H1 (cell line): ENCODE data around the gene AHNAK2. TPM values are rescaled to one million over a fixed set of nuclear protein-coding genes. Genes with fewer than 3 reads are reported as not detected.
A peak's percentile ranks its signal among the peaks of the same experiment; 100 is the strongest.

Source experiments
- CTCF ChIA-PET: fragments of 300-600 bp; sonication (Branson Sonifier 250); formaldehyde crosslinking; loops from one replicate; lab custom pipeline; 2021; ENCODE audit not compliant: partially characterized antibody; lab: Charles Lee
- POLR2A ChIA-PET: fragments of 300-600 bp; sonication (Branson Sonifier 250); formaldehyde crosslinking; loops from one replicate; lab custom pipeline; 2021; ENCODE audit warnings: inconsistent platforms; ENCODE audit not compliant: partially characterized antibody; lab: Charles Lee
- DNase-seq, 2 experiments: peaks; one replicate each; pipeline versions ENCODE4 v3.0.0 to v3.0.0-alpha.2; 2010 to 2022; ENCODE audit warnings: low spot score in 2 of 2, low read depth in 1 of 2, mixed read lengths in 1 of 2
- FAIRE-seq: peaks from 2 replicates; lab custom pipeline; 2011; peaks lifted over from hg19 to GRCh38; lab: Jason Lieb, UNC
- H2AFZ ChIP-seq: 2 replicates; pipeline ENCODE4 v1.8.1; 2012; ENCODE audit warnings: low read length, inconsistent platforms
- H2AK5ac ChIP-seq: 2 replicates; pipeline ENCODE4 v1.6.1; 2013; ENCODE audit warnings: low read depth, low read length
- H2BK120ac ChIP-seq: replicated peaks from 2 replicates; pipeline ENCODE3; 2013; ENCODE audit warnings: low read depth, low read length, inconsistent platforms
- H2BK12ac ChIP-seq: 2 replicates; pipeline ENCODE4 v1.6.1; 2013; ENCODE audit warnings: low read depth, low read length
- H2BK15ac ChIP-seq: 2 replicates; pipeline ENCODE4 v1.6.1; 2013; ENCODE audit warnings: low read length
- H2BK20ac ChIP-seq: 2 replicates; pipeline ENCODE4 v1.6.1; 2013; ENCODE audit warnings: low read length
- H2BK5ac ChIP-seq: 2 replicates; pipeline ENCODE4 v1.6.1; 2013; ENCODE audit warnings: low read depth, low read length
- H3K14ac ChIP-seq: 2 replicates; pipeline ENCODE4 v1.6.1; 2013; ENCODE audit warnings: inconsistent platforms; ENCODE audit not compliant: insufficient read length
- H3K18ac ChIP-seq: 2 replicates; pipeline ENCODE4 v1.6.1; 2013; ENCODE audit warnings: low read length; ENCODE audit errors: extremely low read depth
- H3K23ac ChIP-seq: 2 replicates; pipeline ENCODE4 v1.6.1; 2013; ENCODE audit warnings: inconsistent platforms; ENCODE audit not compliant: insufficient read length
- H3K23me2 ChIP-seq: 2 replicates; pipeline ENCODE4 v1.6.1; 2013; ENCODE audit warnings: low read depth, low read length
- H3K27ac ChIP-seq: 2 replicates; pipeline ENCODE4 v1.6.1; 2011; ENCODE audit warnings: low read depth, low read length, inconsistent platforms
- H3K27me3 ChIP-seq, 4 experiments: replicated peaks in 1 of 4; 1 replicate in 1 of 4; 2 replicates in 3 of 4; pipeline versions ENCODE4 v1.6.1 to v1.8.1; 2011 to 2013; ENCODE audit warnings: low read length in 3 of 4, mild to moderate bottlenecking in 3 of 4, inconsistent platforms in 2 of 4, mixed read lengths in 2 of 4, moderate library complexity in 1 of 4; ENCODE audit not compliant: control insufficient read depth in 3 of 4, insufficient read depth in 3 of 4; ENCODE audit errors: extremely low read depth in 1 of 4
- H3K36me3 ChIP-seq, 4 experiments: 2 replicates each; pipeline versions ENCODE4 v1.6.1 to v1.8.1; 2011 to 2013; ENCODE audit warnings: mild to moderate bottlenecking in 4 of 4, low read length in 3 of 4, moderate library complexity in 2 of 4, control low read depth in 1 of 4, inconsistent platforms in 1 of 4; ENCODE audit not compliant: insufficient read depth in 4 of 4, control insufficient read depth in 2 of 4
- H3K4ac ChIP-seq: replicated peaks from 2 replicates; pipeline ENCODE3; 2013; ENCODE audit warnings: low read length, low read depth, mixed read lengths, inconsistent platforms; ENCODE audit not compliant: insufficient read length
- H3K4me1 ChIP-seq, 4 experiments: replicated peaks in 1 of 4; 1 replicate in 1 of 4; 2 replicates in 3 of 4; pipeline versions ENCODE4 v1.6.1 to v1.8.1; 2011 to 2013; ENCODE audit warnings: low read length in 3 of 4, inconsistent platforms in 2 of 4, mixed read lengths in 1 of 4; ENCODE audit not compliant: insufficient read depth in 4 of 4, control insufficient read depth in 3 of 4
- H3K4me2 ChIP-seq, 2 experiments: 2 replicates each; pipeline versions ENCODE4 v1.6.1 to v1.8.1; 2011 to 2013; ENCODE audit warnings: low read depth in 2 of 2, low read length in 2 of 2, control low read depth in 1 of 2, inconsistent platforms in 1 of 2, mild to moderate bottlenecking in 1 of 2; ENCODE audit not compliant: insufficient read depth in 1 of 2
- H3K4me3 ChIP-seq, 4 experiments: fragments of 200-600, 300-600 bp in 1 of 4; sonication (generic), shearing (Covaris generic), sonication (Bioruptor Twin) in 1 of 4; 2 replicates each; pipeline versions ENCODE4 v1.5.1 to v1.8.1; 2011 to 2016; ENCODE audit warnings: low read length in 4 of 4, low read depth in 3 of 4, control low read depth in 2 of 4, inconsistent platforms in 2 of 4, mild to moderate bottlenecking in 2 of 4, mixed read lengths in 1 of 4, moderate library complexity in 1 of 4; ENCODE audit not compliant: insufficient read depth in 2 of 4; ENCODE audit errors: extremely low read depth in 1 of 4
- H3K56ac ChIP-seq: replicated peaks from 2 replicates; pipeline ENCODE3; 2013; ENCODE audit warnings: low read depth, mild to moderate bottlenecking, mixed read lengths, low read length, inconsistent platforms; ENCODE audit not compliant: insufficient read length
- H3K79me1 ChIP-seq: 2 replicates; pipeline ENCODE4 v1.6.1; 2013; ENCODE audit warnings: low read depth, low read length, control low read depth
- H3K79me2 ChIP-seq, 2 experiments: 2 replicates each; pipeline versions ENCODE4 v1.6.1 to v1.8.1; 2012 to 2013; ENCODE audit warnings: low read length in 2 of 2, mild to moderate bottlenecking in 2 of 2, inconsistent platforms in 1 of 2; ENCODE audit not compliant: insufficient read depth in 2 of 2, control insufficient read depth in 1 of 2
- H3K9ac ChIP-seq, 4 experiments: replicated peaks in 1 of 4; 1 replicate in 1 of 4; 2 replicates in 3 of 4; pipeline versions ENCODE4 v1.6.1 to v1.8.1; 2011 to 2013; ENCODE audit warnings: low read depth in 3 of 4, low read length in 3 of 4, control low read depth in 2 of 4, mild to moderate bottlenecking in 2 of 4, moderate library complexity in 2 of 4, inconsistent platforms in 1 of 4; ENCODE audit errors: extremely low read depth in 1 of 4
- H3K9me3 ChIP-seq, 2 experiments: 2 replicates each; pipeline versions ENCODE4 v1.6.1 to v1.8.1; 2012 to 2013; ENCODE audit warnings: mild to moderate bottlenecking in 2 of 2, moderate library complexity in 2 of 2, control low read depth in 1 of 2, inconsistent platforms in 1 of 2, low read depth in 1 of 2, low read length in 1 of 2, mixed read lengths in 1 of 2; ENCODE audit not compliant: insufficient read depth in 2 of 2
- H4K20me1 ChIP-seq, 2 experiments: replicated peaks in 1 of 2; 2 replicates each; pipeline versions ENCODE3 to v1.8.1; 2011 to 2013; ENCODE audit warnings: inconsistent platforms in 2 of 2, low read length in 2 of 2, mild to moderate bottlenecking in 1 of 2; ENCODE audit not compliant: insufficient read depth in 2 of 2, control insufficient read depth in 1 of 2
- H4K5ac ChIP-seq: 2 replicates; pipeline ENCODE4 v1.6.1; 2013; ENCODE audit warnings: low read length, low read depth, mixed read lengths, inconsistent platforms; ENCODE audit not compliant: insufficient read length
- H4K8ac ChIP-seq: 2 replicates; pipeline ENCODE4 v1.8.0; 2013; ENCODE audit warnings: mild to moderate bottlenecking, moderate library complexity, low read length, inconsistent platforms; ENCODE audit not compliant: insufficient read depth; ENCODE audit errors: extremely low read depth
- H4K91ac ChIP-seq: replicated peaks from 2 replicates; pipeline ENCODE3; 2013; ENCODE audit warnings: low read length, mixed read lengths, inconsistent platforms; ENCODE audit not compliant: insufficient read length
- ASH2L ChIP-seq: fragments of 200-600, 300-600 bp; sonication (generic); IDR thresholded peaks from one replicate; pipeline ENCODE4 v1.7.1; 2017; ENCODE audit warnings: low read length
- BRCA1 ChIP-seq: IDR thresholded peaks from 2 replicates; pipeline ENCODE4 v1.6.1; 2012; ENCODE audit warnings: low read depth, low read length, improper control_type of control experiment
- CEBPB ChIP-seq: IDR thresholded peaks from 2 replicates; pipeline ENCODE4 v1.6.1; 2012; ENCODE audit warnings: low read depth, low read length
- CHD1 ChIP-seq: IDR thresholded peaks from 2 replicates; pipeline ENCODE4 v1.6.1; 2012; ENCODE audit warnings: low read depth, low read length, improper control_type of control experiment
- CREB1 ChIP-seq: IDR thresholded peaks from 2 replicates; pipeline ENCODE4 v1.6.1; 2012; ENCODE audit warnings: inconsistent platforms
- FOSL1 ChIP-seq: IDR thresholded peaks from 2 replicates; pipeline ENCODE4 v1.6.1; 2011; ENCODE audit warnings: mild to moderate bottlenecking, low read depth, low read length, moderate library complexity; ENCODE audit not compliant: insufficient read depth
- JUND ChIP-seq: IDR thresholded peaks from 2 replicates; pipeline ENCODE4 v1.6.1; 2011; ENCODE audit warnings: mild to moderate bottlenecking, improper control_type of control experiment, low read length
- KDM5A ChIP-seq: fragments of 200-600 bp; IDR thresholded peaks from 2 replicates; pipeline ENCODE4 v1.7.1; 2012; ENCODE audit warnings: mild to moderate bottlenecking, low read length, inconsistent platforms, mixed read lengths
- MAFK ChIP-seq: IDR thresholded peaks from 2 replicates; pipeline ENCODE4 v1.6.1; 2012; ENCODE audit warnings: low read depth, mild to moderate bottlenecking, improper control_type of control experiment, low read length
- MAX ChIP-seq: IDR thresholded peaks from 2 replicates; pipeline ENCODE4 v1.6.1; 2012; ENCODE audit warnings: inconsistent platforms
- POU5F1 ChIP-seq: IDR thresholded peaks from 2 replicates; pipeline ENCODE4 v1.6.1; 2011; ENCODE audit warnings: low read depth, mild to moderate bottlenecking, low read length, moderate library complexity
- SAP30 ChIP-seq: fragments of 300-600 bp; sonication (generic); IDR thresholded peaks from 2 replicates; pipeline ENCODE4 v1.7.1; 2012; ENCODE audit warnings: low read length, moderate library complexity, mild to moderate bottlenecking, inconsistent platforms; ENCODE audit not compliant: insufficient read depth, insufficient replicate concordance
- SP4 ChIP-seq: IDR thresholded peaks from 2 replicates; pipeline ENCODE4 v1.6.1; 2012; ENCODE audit warnings: low read length, inconsistent platforms
- USF2 ChIP-seq: IDR thresholded peaks from 2 replicates; pipeline ENCODE4 v1.6.1; 2011; ENCODE audit warnings: low read length, improper control_type of control experiment
- WGBS, 2 experiments: shearing (Covaris generic) in 1 of 2; methylation state at CpG; one replicate each; pipeline versions ENCODE4 v1.1.6 to v1.1.7; 2013 to 2015; ENCODE audit warnings: low lambda C conversion rate in 2 of 2, mixed read lengths in 2 of 2, inconsistent platforms in 1 of 2, low coverage in 1 of 2, missing lambda C conversion rate in 1 of 2; ENCODE audit not compliant: insufficient replicate concordance in 2 of 2, insufficient coverage in 1 of 2, insufficient read length in 1 of 2; ENCODE audit errors: extremely low coverage in 1 of 2, missing lambda C conversion rate in 1 of 2; 5-methylcytosine and 5-hydroxymethylcytosine counted together
- polyA plus RNA-seq, 7 experiments: library from polyadenylated mRNA; depleted of rRNA in 3 of 7; stranded (reverse) in 5 of 7; unstranded in 2 of 7; fragments of >200 nt in 5 of 7; fragments of 200-250 nt in 2 of 7; gene quantifications; 1 replicate in 5 of 7; 2 replicates in 1 of 7; 4 replicates in 1 of 7; pipeline versions ENCODE4 v1.2.1 to v1.2.3, GENCODE V29; 2011 to 2013; ENCODE audit warnings: missing spikeins in 2 of 7, mixed read lengths in 2 of 7
- total RNA-seq: library from RNA; stranded (reverse); fragmentation: NEBNext Ultra II Directional; extraction: Animal tissue kit (Norgen Biotek cat#: 25700); gene quantifications from 2 replicates; pipeline ENCODE4 v1.2.1, GENCODE V29; 2021

Gene AHNAK2
- total and polyA plus RNA-seq, 2 of the 8 experiments (the other 6 are each of a cell fraction or from before 2014, with no cell fraction given) = 0.95 to 2.0 TPM

GRCh38 chr14:104927432-104927816, 50.8 kb downstream of the AHNAK2 start:
- no peak for DNase-seq
- 92% methylated on average over 9 of the region's 10 CpGs; no CpG with 5 or more reads in 1 of the 2 experiments for WGBS, 2 experiments
- H3K27me3 ChIP-seq = peaks cover 14 to 30% (median 24%) of the 10 kb centered on the region in 4 experiments
- TF ChIP-seq USF2 = no peak
- no peak for TF ChIP-seq MAFK
- TF ChIP-seq KDM5A = no peak
- TF ChIP-seq SP4 = no peak
- no peak for TF ChIP-seq JUND
- TF ChIP-seq SAP30 = no peak
- TF ChIP-seq ASH2L = no peak
- no peak for TF ChIP-seq MAX
- no peak for TF ChIP-seq CREB1
- TF ChIP-seq FOSL1 = no peak
- TF ChIP-seq POU5F1 = no peak
- TF ChIP-seq CHD1 = no peak
- no peak for TF ChIP-seq BRCA1
- no peak for TF ChIP-seq CEBPB

More at GRCh38 chr14:104927432-104927816, 50.8 kb downstream of the AHNAK2 start:
- Histone ChIP-seq H3K23ac (no peak overlapping the region), H3K27ac (no peak overlapping the region), H3K4me1 (peaks cover 0 to 12% (median 4%) of the 10 kb centered on the region in 4 experiments; a peak in 5 of 7 replicates), H3K4me3 (no peak overlapping the region), H2AFZ (no peak overlapping the region), H2BK15ac (no peak overlapping the region), H3K4me2 (no peak overlapping the region), H3K23me2 (peaks cover 2% of the 10 kb centered on the region; the same call in 1 of the 2 replicates), H3K79me1 (no peaks in the 10 kb centered on the region), H3K56ac (no peak overlapping the region), H2AK5ac (no peak overlapping the region), H3K79me2 (no peaks in the 10 kb centered on the region), H4K91ac (no peak overlapping the region), H3K9me3 (no peaks in the 10 kb centered on the region; a peak in 1 of 4 replicates), H4K5ac (no peak overlapping the region), H4K8ac (peak overlapping the region; percentile 43), H3K36me3 (peaks cover 0 to 4% (median 0%) of the 10 kb centered on the region in 4 experiments; a peak in 1 of 8 replicates), H2BK5ac (no peak overlapping the region), H3K18ac (no peak overlapping the region), H3K9ac (no peak overlapping the region), H3K14ac (no peak overlapping the region), H2BK12ac (no peak overlapping the region; the same call in 1 of the 2 replicates), H4K20me1 (peaks cover 0 to 2% of the 10 kb centered on the region in 2 experiments), H3K4ac (no peak overlapping the region), H2BK120ac (no peak overlapping the region), H2BK20ac (no peak overlapping the region)
- ChIA-PET CTCF (interaction anchor here (1.1 to 2.2 kb wide), 5 partner anchors 15 to 138 kb away, joined by 3 to 8 read pairs (median 3); partner anchors contain the start of gene GPR132), POLR2A (interaction anchor here (0.6 to 0.8 kb wide), 2 partner anchors 11 to 470 kb away, joined by 3 read pairs; no protein-coding TSS in a partner anchor)
- FAIRE-seq = no peak
